ENCODE measurements around the gene CAMKK1. TPM values are rescaled to one million over a fixed set of nuclear protein-coding genes. Genes with fewer than 3 reads are reported as not detected.

CAMKK1 gene
- total RNA-seq, 1 experiment from 2014 or later = 16.3 TPM

- TF ChIP-seq EZH2 (IDR thresholded peaks at IDR 0.05; ENCODE audit: low read depth) (no peak), CTCF (conservative IDR thresholded peaks at IDR 0.05) (no peak)
- intact Hi-C loops (cut with micrococcal nuclease; ENCODE audit: unreplicated experiment) = loop anchor here (10.0 kb wide), 2 partner anchors 268 to 852 kb away; no protein-coding TSS in a partner anchor
- Histone ChIP-seq H2AFZ (no peak overlapping the region), H3K27me3 (ENCODE audit: insufficient read depth, low read depth) (no peaks in the 10 kb centered on the region), H3K4me1 (replicated peaks; ENCODE audit: insufficient read depth) (peaks cover 29% of the 10 kb centered on the region), H3K4me3 (no peak overlapping the region), H3K79me2 (ENCODE audit: low read depth) (no peaks in the 10 kb centered on the region), H3K9me3 (ENCODE audit: insufficient read depth, low read depth) (no peaks in the 10 kb centered on the region), H3K9me2 (ENCODE audit: insufficient read depth) (no peaks in the 10 kb centered on the region), H3K36me3 (ENCODE audit: low read depth) (no peaks in the 10 kb centered on the region), H3K27ac (no peak overlapping the region), H4K20me1 (ENCODE audit: insufficient read depth) (no peaks in the 10 kb centered on the region), H3K4me2 (no peak overlapping the region), H3F3A (ENCODE audit: insufficient read depth, low read depth) (peaks cover 16% of the 10 kb centered on the region)
- BruUV-seq (replicated peaks) = no TSS peak
- no peak for DNase-seq
- CTCF ChIA-PET = interaction anchor here (0.6 kb wide), 2 partner anchors 42 to 227 kb away, joined by 5 to 7 read pairs; no protein-coding TSS in a partner anchor
- POLR2A ChIA-PET (ENCODE audit: unreplicated experiment) = no interaction called here
Measured at GRCh38 chr17:3896968-3897235, 4.0 kb upstream of the CAMKK1 start.

- no TSS peak for BruUV-seq (replicated peaks)
- ChIA-PET CTCF (interaction anchor here (0.6 kb wide), 1 partner anchor 227 kb away, joined by 5 read pairs; no protein-coding TSS in a partner anchor), POLR2A (ENCODE audit: unreplicated experiment) (no interaction called here)
- no peaks in the 10 kb centered on the region for H3K36me3 ChIP-seq (ENCODE audit: low read depth)
- no peaks in the 10 kb centered on the region for H4K20me1 ChIP-seq (ENCODE audit: insufficient read depth)
- DNase-seq = no peak
- no peaks in the 10 kb centered on the region for H3K79me2 ChIP-seq (ENCODE audit: low read depth)
- H3K27ac ChIP-seq = no peak overlapping the region
- intact Hi-C loops (cut with micrococcal nuclease; ENCODE audit: unreplicated experiment) = loop anchor here (10.0 kb wide), 2 partner anchors 268 to 852 kb away; no protein-coding TSS in a partner anchor
- H3F3A ChIP-seq (ENCODE audit: insufficient read depth, low read depth) = peaks cover 21% of the 10 kb centered on the region
- no peaks in the 10 kb centered on the region for H3K9me3 ChIP-seq (ENCODE audit: insufficient read depth, low read depth)
- H2AFZ ChIP-seq = no peak overlapping the region
- no peak overlapping the region for H3K4me3 ChIP-seq
- H3K9me2 ChIP-seq (ENCODE audit: insufficient read depth) = no peaks in the 10 kb centered on the region
- no peak for TF ChIP-seq CTCF (conservative IDR thresholded peaks at IDR 0.05)
- TF ChIP-seq EZH2 (IDR thresholded peaks at IDR 0.05; ENCODE audit: low read depth) = no peak
- H3K4me1 ChIP-seq (replicated peaks; ENCODE audit: insufficient read depth) = peaks cover 34% of the 10 kb centered on the region
- no peak overlapping the region for H3K4me2 ChIP-seq
- H3K27me3 ChIP-seq (ENCODE audit: insufficient read depth, low read depth) = no peaks in the 10 kb centered on the region
Measured at GRCh38 chr17:3896108-3896967, 3.5 kb upstream of the CAMKK1 start.

GRCh38 chr17:3895354-3895753 is 2.5 kb upstream of the CAMKK1 start:
- ChIA-PET CTCF (interaction anchor here (0.9 to 1.0 kb wide), 2 partner anchors 19 to 49 kb away, joined by 3 read pairs; no protein-coding TSS in a partner anchor), POLR2A (ENCODE audit: unreplicated experiment) (interaction anchor here (0.7 kb wide), 1 partner anchor 193 kb away, joined by 21 read pairs; no protein-coding TSS in a partner anchor)
- Histone ChIP-seq H3K9me3 (ENCODE audit: insufficient read depth, low read depth) (no peaks in the 10 kb centered on the region), H3K4me2 (peak overlapping the region; percentile 41), H2AFZ (no peak overlapping the region), H3K9me2 (ENCODE audit: insufficient read depth) (no peaks in the 10 kb centered on the region), H3K36me3 (ENCODE audit: low read depth) (no peaks in the 10 kb centered on the region), H4K20me1 (ENCODE audit: insufficient read depth) (no peaks in the 10 kb centered on the region), H3K27me3 (ENCODE audit: insufficient read depth, low read depth) (no peaks in the 10 kb centered on the region), H3K79me2 (ENCODE audit: low read depth) (0 out of 2 replicates have a peak, but pooled peaks cover 3% of the 10 kb centered on the region), H3K27ac (no peak overlapping the region), H3K4me1 (replicated peaks; ENCODE audit: insufficient read depth) (peaks cover 44% of the 10 kb centered on the region), H3K4me3 (no peak overlapping the region), H3F3A (ENCODE audit: insufficient read depth, low read depth) (peaks cover 31% of the 10 kb centered on the region)
- TF ChIP-seq EZH2 (IDR thresholded peaks at IDR 0.05; ENCODE audit: low read depth) (no peak), CTCF (conservative IDR thresholded peaks at IDR 0.05) (no peak)
- no peak for DNase-seq
- intact Hi-C loops (cut with micrococcal nuclease; ENCODE audit: unreplicated experiment) = loop anchor here (10.0 kb wide), 2 partner anchors 269 to 851 kb away; no protein-coding TSS in a partner anchor
- BruUV-seq (replicated peaks) = no TSS peak
